Astrocyte of the spinal cord (primary cell): ENCODE measurements around the gene BATF2.

Experiments
- DNase-seq: peaks from one replicate; pipeline ENCODE4 v3.0.0; 2011; ENCODE audit warnings: low read depth, low spot score
- H3K4me3 ChIP-seq: 2 replicates; pipeline ENCODE4 v1.5.1; 2011; ENCODE audit warnings: low read depth, mild to moderate bottlenecking, low read length, moderate library complexity
- CTCF ChIP-seq: IDR thresholded peaks from 2 replicates; pipeline ENCODE4 v1.5.1; 2012; ENCODE audit warnings: low read depth, mild to moderate bottlenecking, low read length, inconsistent platforms
- in situ Hi-C: cut with HindIII; loops from 2 replicates; pipeline ENCODE4 v1.10.0; 2017; ENCODE audit warnings: low sequenced_read_pairs

BATF2 gene

DNA sequence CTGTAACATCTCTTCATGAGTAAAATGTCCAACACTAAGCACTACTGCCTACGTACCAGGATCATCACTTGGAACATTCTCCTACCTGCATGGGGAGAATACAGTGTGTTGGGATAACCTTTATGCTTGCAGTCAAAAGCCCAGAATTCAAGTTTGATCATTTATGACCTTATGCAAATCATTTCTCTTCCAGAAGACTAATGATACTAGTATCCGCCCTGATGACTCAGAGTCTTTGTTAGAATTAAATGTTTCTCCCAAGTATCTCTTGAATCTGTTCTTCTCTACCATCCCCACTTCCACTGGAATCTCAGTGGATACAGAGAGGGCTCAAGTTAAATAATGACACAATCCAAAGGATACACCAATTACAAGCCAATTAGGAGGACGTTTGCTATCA lies 37.3 kb downstream of the BATF2 start:
- DNase-seq, result no peak
- in situ Hi-C loops, result no loop called here
- no peak overlapping the region for H3K4me3 ChIP-seq
- no peak for TF ChIP-seq CTCF

DNA sequence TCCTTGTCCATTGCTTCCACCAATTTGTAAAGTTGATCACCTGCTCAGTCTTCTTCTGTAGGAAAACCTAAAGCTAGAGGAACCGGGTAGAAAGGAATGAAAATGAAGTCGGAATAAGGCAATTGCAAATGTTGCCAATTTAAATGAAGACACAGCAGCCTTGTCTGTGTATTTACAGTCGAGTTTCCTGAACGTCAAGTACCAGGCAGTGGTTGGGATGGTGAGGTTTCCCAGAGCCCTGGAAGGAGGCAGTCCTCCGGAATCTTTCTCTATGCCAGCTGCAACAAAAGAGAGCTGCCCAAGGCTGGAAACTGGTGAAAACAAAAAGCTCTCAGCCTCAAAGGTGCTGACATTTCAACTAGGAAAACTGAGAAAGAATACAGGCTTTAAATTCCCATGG lies 42.6 kb downstream of the BATF2 start:
- no peak for DNase-seq
- TF ChIP-seq CTCF, result no peak
- in situ Hi-C loops, result no loop called here
- H3K4me3 ChIP-seq, result no peak overlapping the region

- H3K4me3 ChIP-seq, result no peak overlapping the region
- DNase-seq, result no peak
- in situ Hi-C loops, result no loop called here
- TF ChIP-seq CTCF, result no peak
Observed at GRCh38 chr11:64951529-64951928, 45.2 kb downstream of the BATF2 start.

DNA sequence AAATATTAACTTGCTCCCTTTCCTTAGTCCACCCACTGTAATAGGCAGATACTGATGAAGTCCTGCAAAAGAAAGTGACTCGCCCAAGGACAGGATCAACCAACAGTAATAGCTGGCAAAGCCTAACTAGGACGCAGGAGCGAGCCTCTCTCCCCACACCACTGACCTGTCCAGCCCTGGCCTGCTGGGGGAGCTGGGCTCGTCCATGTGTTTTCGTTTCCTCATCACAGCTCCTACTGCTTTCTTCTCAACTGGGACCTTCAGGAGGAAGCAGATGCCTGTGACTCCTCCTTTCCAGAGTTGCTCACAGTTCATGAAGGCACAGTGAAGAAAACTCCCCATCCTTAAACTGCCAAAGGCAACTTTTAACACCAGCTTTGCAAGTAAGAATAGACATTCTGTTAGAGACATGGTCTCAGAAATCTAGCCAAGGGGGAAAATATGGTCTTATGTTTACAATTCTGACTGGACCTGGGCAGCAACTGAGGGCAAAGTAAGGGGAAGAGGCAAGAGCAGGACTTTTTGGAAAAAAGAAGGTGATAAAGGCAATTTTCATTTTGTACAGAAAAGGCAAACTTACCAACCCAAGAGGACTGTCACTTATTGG lies 49.5 kb downstream of the BATF2 start:
- no peak overlapping the region for H3K4me3 ChIP-seq
- no peak for TF ChIP-seq CTCF
- DNase-seq, result no peak
- in situ Hi-C loops, result no loop called here
